GM21423 (cell line): ENCODE data around the gene RNF4.
A peak's percentile ranks its signal among the peaks of the same experiment; 100 is the strongest.
"Not testable (repeated sequence)": the region's sequence is repeated elsewhere in the genome, so short reads cannot be mapped to it uniquely, and the experiment has no call there.

Source experiments
- ATAC-seq: cut with Tn5 transposase; IDR thresholded peaks from one replicate; pipeline ENCODE4 v1.9.1; 2021; ENCODE audit warnings: mild to moderate bottlenecking, moderate library complexity; ENCODE audit not compliant: unreplicated experiment

The RNF4 gene

GRCh38 chr4:2485956-2486355, 17.1 kb downstream of the RNF4 start:
- no peak for ATAC-seq

GRCh38 chr4:2486981-2487380, 18.1 kb downstream of the RNF4 start:
- no peak for ATAC-seq

DNA sequence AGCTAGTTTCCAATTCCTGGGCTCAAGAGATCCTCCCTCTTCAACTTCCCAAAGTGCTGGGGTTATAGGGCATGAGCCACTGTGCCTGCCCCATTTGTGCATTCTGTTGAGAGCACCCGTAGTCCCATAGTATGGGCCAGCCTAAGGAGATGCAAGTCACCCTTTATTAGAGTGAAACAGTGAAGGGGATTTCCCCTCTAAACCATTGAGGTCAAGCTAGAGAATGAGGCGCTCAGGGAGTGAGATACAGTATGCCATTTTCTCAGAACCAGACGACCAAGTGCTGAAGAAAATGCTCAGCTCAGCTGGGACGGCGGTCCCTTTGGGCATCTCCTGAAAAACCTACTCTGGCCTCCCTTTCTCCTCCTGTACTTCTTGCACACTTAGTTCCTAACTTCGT, 18.7 kb downstream of the RNF4 start:
- no peak for ATAC-seq

DNA sequence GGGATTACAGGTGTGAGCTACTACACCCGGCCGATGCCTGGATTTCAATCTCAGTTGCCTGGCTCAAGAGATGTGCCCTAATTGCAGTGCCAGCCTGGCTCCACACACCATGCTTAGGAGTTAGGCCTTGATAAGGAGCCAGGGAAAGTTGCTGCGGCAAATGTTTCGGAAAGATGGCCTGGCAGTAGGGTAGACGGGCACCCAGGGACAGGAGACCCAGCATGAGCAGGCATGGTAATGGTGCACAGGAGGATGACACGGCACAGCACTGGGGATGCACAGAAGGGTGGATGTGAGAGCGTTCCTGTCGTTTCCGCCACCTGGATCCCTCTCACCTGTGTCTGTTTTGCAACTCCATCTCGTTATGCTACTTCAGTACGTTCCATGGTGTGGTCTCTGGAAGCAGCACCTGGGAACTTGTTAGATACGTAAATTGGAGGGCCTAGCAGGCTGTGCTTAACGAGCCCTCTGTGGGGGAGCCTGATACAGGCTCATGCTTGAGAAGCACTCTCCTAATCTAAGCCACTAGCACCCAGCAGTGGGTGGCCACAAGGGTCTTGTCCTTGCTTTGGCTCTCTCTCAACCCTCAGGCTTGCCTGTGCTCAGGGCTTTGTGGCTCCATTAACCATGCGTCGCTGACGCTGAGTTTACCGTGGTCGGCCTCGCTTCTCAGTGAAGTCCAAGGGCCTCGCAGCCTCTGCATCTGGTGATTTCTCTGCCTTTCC, 20.3 kb downstream of the RNF4 start:
- ATAC-seq, result no peak

DNA sequence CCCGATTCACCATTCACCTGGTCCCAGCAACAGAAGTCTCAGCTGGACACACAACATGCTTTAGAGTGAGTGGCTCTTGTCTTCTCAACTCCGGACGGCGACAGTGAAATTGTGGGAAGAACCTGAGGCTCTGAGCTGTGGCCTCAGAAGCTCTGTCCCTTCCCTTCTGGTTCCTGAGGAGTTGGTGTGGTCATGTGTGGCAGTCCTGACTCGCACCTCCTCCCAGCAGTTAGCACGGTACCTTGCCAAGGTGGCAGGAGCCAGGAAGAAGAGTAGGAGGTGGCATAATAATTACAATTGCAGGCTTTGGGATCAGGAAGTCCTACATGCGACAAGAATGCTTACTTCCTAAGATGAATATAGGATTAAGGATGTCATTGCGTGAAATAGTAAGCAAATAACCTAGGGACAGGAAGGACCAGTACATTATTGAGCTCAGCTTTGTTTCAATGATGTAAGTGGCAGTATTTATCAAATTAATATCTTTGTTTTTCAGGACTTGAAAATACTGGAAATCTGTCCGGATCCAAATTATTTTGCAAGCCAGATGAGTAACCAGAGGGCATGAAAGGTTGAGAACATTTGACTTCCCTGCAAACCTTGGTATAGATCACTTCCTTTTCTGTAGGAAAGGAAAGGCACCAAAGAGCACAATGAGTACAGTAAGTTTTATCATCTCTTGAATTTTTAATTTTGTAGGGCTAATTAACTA, 21.1 kb downstream of the RNF4 start:
- ATAC-seq, result no peak

DNA sequence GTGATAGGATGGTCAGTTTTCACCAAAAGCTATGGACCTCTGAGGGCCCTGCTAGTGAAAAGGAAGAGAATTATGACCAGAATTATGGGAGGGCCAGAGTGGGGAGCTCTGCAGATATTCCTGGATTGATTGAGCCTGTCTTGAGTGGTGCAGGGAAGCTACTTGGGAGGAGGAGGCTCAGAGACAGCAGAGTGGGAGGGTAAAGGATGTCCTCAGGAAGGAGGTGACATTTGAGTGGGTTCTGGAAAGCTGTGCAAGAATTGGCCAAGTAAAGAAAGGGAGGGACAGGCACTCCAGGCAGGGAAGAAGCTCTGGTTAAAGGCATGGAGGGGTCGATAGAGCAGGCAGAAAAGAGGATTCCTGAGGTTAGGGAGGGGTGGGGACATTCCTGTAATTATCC, 24.1 kb downstream of the RNF4 start:
- ATAC-seq, result no peak

GRCh38 chr4:2494992-2495391, 26.1 kb downstream of the RNF4 start:
- ATAC-seq, result no peak

GRCh38 chr4:2497324-2497723, 28.4 kb downstream of the RNF4 start:
- no peak for ATAC-seq

DNA sequence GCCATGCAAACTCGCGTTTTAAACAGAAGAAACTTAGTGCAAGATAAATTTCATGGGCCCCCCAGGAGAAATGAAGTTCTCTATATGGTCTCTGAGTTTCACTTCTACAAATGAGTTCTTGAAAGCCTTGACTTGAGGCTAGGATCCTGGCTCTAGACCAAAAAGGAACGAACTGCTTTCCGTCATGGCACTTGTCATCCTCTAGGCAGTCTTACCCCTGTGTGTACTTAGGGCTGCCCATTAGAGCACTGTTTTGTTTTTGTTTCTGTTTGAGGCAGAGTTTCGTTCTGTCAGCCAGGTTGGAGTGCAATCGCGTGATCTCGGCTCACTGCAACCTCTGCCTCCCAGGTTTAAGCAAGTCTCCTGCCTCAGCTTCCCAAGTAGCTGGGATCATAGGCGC, 29.0 kb downstream of the RNF4 start:
- ATAC-seq, result peak; percentile 84

DNA sequence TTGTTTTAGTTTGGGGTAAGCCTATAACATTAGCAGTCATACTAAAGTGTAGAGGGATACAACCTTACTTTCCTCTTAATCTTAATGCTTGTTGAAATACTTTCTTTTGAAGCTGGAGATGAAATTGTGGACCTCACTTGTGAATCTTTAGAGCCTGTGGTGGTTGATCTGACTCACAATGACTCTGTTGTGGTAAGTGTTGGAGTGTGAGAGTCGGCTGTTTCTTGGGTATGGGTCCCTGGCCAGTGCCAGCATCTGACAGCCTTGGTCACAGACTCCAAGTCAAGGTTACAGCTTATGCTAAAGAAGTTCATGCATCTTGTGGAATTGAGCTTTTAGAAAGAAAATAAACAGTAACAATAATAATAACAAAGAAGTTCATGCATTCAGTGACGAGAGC, 31.6 kb downstream of the RNF4 start:
- ATAC-seq, result no peak

GRCh38 chr4:2501034-2501594, 32.2 kb downstream of the RNF4 start:
- ATAC-seq, result no peak

DNA sequence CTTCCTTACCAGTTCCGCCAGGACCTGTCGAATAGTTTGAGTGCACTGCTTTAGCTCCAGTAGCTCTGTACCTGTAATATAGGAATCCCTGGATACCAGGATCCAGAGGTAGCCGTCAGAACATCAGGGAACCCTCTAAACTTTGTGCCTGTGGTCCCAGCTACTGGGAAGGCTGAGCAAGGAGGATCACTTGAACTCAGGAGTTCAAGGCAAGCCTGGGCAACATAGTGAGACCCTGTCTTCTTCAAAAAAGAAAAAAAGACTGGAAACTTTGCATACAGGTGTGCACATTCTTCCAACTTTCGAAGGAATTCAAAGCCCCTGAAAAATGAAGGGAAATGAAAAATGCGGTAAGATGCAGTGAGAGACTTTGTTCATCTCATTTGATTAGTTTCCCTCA, 34.9 kb downstream of the RNF4 start:
- no peak for ATAC-seq

DNA sequence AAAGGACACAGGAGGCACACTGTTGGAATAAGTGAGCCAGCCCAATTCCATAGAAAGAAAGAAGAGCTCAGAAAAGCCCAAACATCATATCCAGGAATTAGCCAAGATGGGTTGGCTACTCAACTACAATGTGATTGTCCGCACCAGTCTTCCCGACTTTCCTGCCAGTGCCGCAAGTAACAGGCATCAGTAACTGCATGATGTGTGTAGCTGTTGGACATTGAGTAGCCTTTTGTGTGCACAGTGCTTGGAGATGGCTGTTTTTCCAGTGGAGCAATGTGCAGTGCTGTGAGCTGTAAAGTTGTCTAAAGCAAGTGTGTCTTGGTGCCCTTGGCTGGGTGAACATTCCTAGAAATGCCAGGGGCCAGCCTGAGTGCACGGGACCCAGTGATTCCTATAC, 38.4 kb downstream of the RNF4 start:
- no peak for ATAC-seq

- ATAC-seq, result no peak
These were observed 38.9 kb downstream of the RNF4 start for GRCh38 chr4:2507855-2508254.

DNA sequence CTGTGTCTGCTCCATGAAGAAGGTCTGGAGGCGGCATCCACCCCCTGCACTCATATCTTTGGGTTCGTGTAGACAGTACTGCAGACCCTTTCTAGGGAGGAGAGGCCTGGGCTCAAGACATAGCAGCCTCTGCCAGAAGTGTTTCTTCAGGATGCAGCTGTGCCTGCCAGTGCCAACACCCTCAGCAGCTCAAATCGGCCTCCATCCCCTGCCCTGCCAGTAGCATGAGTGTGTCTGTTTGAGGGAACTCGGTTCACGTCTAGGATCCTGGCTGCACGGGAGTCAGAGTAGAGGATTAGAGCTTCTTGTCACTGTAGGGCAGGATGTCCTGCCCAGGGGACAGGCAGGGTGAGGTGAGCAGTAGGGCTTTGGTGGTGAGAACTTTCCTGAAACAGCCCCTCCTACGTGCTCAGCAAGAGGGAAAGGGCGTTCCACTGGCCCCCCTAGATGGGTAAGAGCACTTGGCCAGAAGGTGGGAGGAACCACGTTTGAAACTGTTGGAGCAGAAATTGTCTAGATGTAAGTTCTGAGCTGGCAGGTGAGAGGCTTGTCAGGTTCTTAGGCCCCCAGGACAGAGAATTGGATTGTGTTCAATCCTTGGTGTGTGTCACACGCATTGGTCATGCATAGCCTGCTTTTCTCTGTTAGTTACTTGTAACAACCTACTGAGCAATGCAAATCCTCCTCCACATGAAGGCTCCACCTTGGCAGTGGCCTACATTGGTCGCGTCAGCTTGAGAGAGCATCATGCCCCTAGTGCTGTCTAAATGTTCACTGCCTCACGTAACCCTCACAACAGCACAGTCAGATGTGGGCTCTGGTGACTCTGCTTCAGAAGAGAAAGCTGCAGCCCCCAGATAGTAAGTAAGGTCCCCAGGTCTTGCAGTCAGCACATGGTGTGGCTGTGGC, 41.7 kb downstream of the RNF4 start:
- no peak for ATAC-seq

DNA sequence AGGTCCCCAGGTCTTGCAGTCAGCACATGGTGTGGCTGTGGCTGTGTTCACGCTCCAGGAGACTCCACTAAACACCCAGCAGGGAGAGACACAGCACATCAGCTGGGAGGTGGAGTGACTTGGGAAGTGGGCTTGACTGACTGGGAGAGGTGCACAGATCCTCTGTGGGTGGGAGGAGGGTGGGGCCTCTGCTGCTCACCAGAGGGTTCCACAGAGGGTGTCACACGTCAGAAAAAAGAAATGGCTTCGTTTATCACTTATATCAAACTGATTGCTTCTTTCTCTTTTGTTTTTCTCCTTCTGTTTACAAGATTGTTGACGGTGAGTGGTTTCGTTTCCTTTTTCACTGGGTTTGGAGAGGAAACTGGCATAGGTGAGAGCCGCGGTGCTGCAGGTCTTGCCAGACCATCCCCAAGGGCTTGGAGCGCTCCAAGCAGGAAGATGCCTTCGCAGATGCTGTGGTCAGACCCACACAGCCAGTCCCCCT, 42.8 kb downstream of the RNF4 start:
- no peak for ATAC-seq

DNA sequence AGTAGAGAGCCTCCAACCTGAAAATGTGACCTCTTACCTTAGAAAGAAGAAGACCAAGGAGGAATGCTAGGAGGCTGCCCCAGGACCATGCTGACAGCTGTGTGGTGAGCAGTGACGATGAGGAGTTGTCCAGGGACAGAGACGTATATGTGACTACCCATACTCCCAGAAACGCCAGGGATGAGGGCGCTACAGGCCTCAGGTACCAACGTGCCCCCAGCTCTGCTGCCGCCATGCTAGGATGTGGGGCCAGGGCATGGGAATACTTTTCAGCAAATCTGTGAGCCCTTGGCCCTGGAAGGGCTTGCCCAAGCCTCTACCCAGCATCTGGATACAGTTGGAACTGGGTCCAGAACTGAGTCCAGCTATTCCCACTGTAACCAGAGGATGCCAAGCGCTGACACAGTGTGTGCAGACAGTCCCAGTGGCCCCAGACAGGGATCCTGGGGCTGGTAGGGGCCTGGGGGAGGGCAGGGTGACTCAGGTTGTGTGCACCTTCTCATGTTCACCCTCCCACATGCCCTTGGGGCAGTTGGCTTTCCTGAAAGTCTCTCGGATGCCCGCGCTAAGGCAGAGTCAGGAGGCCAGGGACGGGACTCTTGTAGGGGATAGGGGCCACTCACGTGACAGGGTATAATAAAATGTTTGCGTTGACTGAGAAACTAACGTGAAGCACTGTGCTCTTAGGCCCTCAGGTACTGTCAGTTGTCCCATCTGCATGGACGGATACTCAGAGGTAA, 43.7 kb downstream of the RNF4 start:
- ATAC-seq, result no peak

DNA sequence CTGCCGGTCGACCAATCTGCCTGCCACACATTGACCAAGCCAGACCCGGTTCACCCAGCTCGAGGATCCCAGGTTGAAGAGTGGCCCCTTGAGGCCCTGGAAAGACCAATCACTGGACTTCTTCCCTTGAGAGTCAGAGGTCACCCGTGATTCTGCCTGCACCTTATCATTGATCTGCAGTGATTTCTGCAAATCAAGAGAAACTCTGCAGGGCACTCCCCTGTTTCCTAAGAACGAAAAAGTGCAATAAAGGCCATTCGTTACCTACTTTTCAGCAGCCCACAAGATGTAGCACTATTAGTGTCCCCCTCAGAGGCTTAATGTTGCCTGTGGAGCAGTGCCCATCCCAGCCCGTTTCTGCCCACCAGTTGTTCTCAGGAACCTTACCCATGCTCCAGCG, 45.3 kb downstream of the RNF4 start:
- not testable (repeated sequence) for ATAC-seq

DNA sequence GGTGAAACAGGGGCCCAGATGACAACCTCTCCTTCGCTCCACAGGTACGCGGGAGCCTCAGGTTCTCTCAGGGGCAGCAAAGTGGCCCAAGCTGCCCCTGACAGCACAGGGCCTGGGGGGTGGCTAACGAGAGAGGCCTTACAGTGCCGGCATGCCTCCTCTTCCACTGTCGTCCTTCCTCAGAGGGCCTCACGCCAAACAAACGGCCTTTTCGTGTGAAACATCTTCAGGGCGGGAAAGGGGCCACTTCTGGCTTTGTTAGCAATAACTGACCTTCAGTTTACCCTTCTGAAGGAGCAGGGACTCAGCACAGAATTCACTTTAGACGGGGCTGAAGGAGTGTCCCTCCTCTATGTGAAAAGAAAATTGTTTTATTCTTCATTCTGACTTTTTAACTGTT, 46.0 kb downstream of the RNF4 start:
- not testable (repeated sequence) for ATAC-seq

DNA sequence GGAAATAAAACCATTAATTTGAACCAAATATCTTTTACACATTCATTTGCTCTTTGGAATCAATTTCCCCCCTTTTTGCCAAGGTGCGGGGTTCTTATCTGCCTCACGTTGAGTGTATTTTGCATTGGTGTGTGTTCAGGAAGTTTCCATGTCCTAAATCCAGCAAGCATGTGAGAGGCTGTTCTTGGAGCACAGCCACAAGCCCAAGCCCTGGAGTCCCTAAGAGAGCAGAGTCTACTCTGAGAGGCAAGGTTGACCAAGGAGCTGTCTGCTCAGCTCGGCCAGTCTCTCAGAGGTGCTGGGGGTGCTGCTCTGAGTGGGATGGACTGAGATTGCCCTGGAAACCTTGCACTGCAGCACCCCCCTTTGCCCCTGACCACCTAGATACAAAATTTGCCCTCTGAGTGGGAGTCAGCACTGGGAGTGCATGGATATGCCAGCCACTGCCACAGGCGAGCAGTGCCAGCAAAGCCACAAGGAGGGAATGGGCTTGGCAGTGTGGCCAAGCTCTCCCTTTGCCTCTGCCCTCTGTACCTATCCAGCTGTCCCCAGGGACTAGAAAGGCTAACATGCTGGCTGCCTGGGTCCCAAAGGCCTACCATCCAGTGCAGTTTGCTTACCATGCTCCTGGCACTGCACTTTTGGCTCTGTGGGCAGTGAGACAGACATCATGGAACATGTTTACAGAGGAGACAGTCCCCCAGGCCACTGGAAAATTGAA, 47.1 kb downstream of the RNF4 start:
- ATAC-seq, result no peak
